Panc1 (cell line): ENCODE measurements around the gene KLHDC10.

ENCODE experiments used
- CTCF ChIP-seq: fragments of 450-650 bp; IDR thresholded peaks from 2 replicates; pipeline ENCODE4 v1.5.1; 2017; ENCODE audit warnings: mild to moderate bottlenecking
- POLR2AphosphoS5 ChIP-seq: IDR thresholded peaks from 2 replicates; pipeline ENCODE4 v1.6.1; 2012; ENCODE audit warnings: mild to moderate bottlenecking, low read depth, low read length, moderate library complexity
- REST ChIP-seq, 2 experiments: IDR thresholded peaks; 2 replicates each; pipeline ENCODE4 v1.6.1; 2011 to 2012; ENCODE audit warnings: low read depth in 2 of 2, control low read depth in 1 of 2, low read length in 1 of 2, mild to moderate bottlenecking in 1 of 2, moderate library complexity in 1 of 2; ENCODE audit not compliant: insufficient read depth in 1 of 2

GRCh38 chr7:130178251-130178650 is 107.9 kb downstream of the KLHDC10 start:
- TF ChIP-seq REST (IDR thresholded peaks at IDR 0.05; ENCODE audit: insufficient read depth in 1 of 2, low read depth in 2 of 2, low read length in 1 of 2) (no peak), CTCF (no peak), POLR2AphosphoS5 (no peak)
